ENCODE measurements around the gene ZBTB43. TPM values are rescaled to one million over a fixed set of nuclear protein-coding genes. Genes with fewer than 3 reads are reported as not detected.

The ZBTB43 gene
- total and polyA plus RNA-seq, 10 of the 15 experiments (the other 5 are each of a cell fraction or from before 2014, with no cell fraction given): 2.4 to 19.3 (median 8.7) TPM

DNA sequence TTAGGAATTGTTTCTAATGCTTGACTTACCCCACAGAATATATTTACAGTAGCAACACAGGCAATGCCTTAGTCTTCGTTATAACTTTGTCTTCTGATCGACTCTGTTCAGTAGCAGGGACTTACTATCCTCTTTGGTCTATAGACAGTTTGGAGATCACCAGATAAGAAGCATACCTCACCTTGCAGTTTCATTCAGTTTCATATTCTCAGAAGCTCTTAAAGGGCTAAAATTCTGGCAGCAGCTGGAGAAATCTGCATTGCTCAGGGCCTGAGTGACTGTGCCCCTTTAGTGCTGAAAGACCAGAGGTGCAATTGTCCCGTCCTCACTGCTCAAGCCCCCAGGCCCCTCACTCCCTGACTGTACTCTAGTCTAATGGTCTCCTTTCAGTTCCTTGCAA is 26.0 kb downstream of the ZBTB43 start (continued):
- TF ChIP-seq IRF4 (IDR thresholded peaks at IDR 0.05; ENCODE audit: low read depth, low read length) (no peak), RCOR1 (conservative IDR thresholded peaks at IDR 0.05; ENCODE audit: low read depth, low read length) (no peak), BACH1 (IDR thresholded peaks at IDR 0.05; ENCODE audit: borderline replicate concordance) (no peak), SREBF1 (IDR thresholded peaks at IDR 0.05; ENCODE audit: low read length) (no peak), MYB (IDR thresholded peaks at IDR 0.05; ENCODE audit: borderline replicate concordance, low read depth, low read length) (no peak)

DNA sequence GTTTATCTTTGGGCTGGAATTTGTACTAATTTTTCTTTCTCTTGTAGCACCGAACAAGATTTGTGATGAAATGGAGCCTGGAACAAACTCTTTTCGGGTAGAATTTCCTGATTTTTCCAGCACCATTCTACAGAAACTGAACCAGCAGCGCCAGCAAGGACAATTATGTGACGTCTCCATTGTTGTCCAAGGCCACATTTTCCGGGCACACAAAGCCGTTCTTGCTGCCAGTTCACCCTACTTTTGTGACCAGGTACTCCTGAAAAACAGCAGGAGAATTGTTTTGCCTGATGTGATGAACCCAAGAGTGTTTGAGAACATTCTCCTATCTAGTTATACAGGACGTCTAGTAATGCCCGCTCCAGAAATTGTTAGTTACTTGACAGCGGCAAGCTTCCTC is 27.6 kb downstream of the ZBTB43 start:
- ChIA-PET SMC1A (ENCODE audit: uncharacterized antibody, unreplicated experiment) (interaction anchor here (1.4 to 3.7 kb wide), 2 partner anchors 12 to 27 kb away, joined by 5 to 16 read pairs; no protein-coding TSS in a partner anchor), RAD21 (ENCODE audit: unreplicated experiment) (no interaction called here), POLR2A (interaction anchor here (1.1 kb wide), 1 partner anchor 28 kb away, joined by 3 read pairs; the partner anchor contains the start of gene ZBTB43), CTCF (no interaction called here)
- WGBS (ENCODE audit: insufficient coverage, insufficient replicate concordance, low lambda C conversion rate, missing lambda C conversion rate): 98% methylated on average over 9 of the region's 9 CpGs
- Histone ChIP-seq H3K9ac (ENCODE audit: control insufficient read depth, insufficient read depth, low read length) (no peak overlapping the region), H3K4me2 (ENCODE audit: control insufficient read depth, insufficient read depth) (no peak overlapping the region), H3K4me3 (no peak overlapping the region), H4K20me1 (ENCODE audit: control insufficient read depth, insufficient read depth) (no peaks in the 10 kb centered on the region; the same call in none of the 2 replicates), H3K9me3 (replicated peaks; ENCODE audit: control insufficient read depth, insufficient read depth, low read length) (no peaks in the 10 kb centered on the region), H3K27ac (ENCODE audit: control insufficient read depth, insufficient read depth) (no peak overlapping the region), H2AFZ (ENCODE audit: control insufficient read depth, low read depth, low read length) (no peak overlapping the region), H3K27me3 (replicated peaks in 1 of 2; ENCODE audit: control insufficient read depth in 2 of 2, insufficient read depth in 2 of 2, low read length in 1 of 2) (no peaks in the 10 kb centered on the region), H3K79me2 (ENCODE audit: control insufficient read depth, insufficient read depth, low read length) (peaks cover 22% of the 10 kb centered on the region), H3K4me1 (ENCODE audit: control insufficient read depth, insufficient read depth, low read length) (peaks cover 36% of the 10 kb centered on the region), H3K36me3 (ENCODE audit: control insufficient read depth in 2 of 2, insufficient read depth in 2 of 2, low read length in 1 of 2) (peaks cover 7 to 22% of the 10 kb centered on the region in 2 experiments)
- TF ChIP-seq SREBF1 (IDR thresholded peaks at IDR 0.05; ENCODE audit: low read length): no peak
- TF ChIP-seq SPI1 (IDR thresholded peaks at IDR 0.05; ENCODE audit: borderline replicate concordance, insufficient read depth, low read depth, low read length): no peak
- no peak for TF ChIP-seq POLR2A (IDR thresholded peaks at IDR 0.05; ENCODE audit: low read depth, low read length)
- TF ChIP-seq, protein P1, sequence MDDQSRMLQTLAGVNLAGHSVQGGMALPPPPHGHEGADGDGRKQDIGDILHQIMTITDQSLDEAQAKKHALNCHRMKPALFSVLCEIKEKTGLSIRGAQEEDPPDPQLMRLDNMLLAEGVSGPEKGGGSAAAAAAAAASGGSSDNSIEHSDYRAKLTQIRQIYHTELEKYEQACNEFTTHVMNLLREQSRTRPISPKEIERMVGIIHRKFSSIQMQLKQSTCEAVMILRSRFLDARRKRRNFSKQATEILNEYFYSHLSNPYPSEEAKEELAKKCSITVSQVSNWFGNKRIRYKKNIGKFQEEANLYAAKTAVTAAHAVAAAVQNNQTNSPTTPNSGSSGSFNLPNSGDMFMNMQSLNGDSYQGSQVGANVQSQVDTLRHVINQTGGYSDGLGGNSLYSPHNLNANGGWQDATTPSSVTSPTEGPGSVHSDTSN (IDR thresholded peaks at IDR 0.05; ENCODE audit: insufficient replicate concordance, low read depth, low read length): no peak
- no peak for TF ChIP-seq PAX5 (IDR thresholded peaks at IDR 0.05; ENCODE audit: borderline replicate concordance, low read depth, low read length)
- TF ChIP-seq KDM1A (IDR thresholded peaks at IDR 0.05; ENCODE audit: borderline replicate concordance): no peak
- no peak for TF ChIP-seq NFYA (IDR thresholded peaks at IDR 0.05; ENCODE audit: borderline replicate concordance, low read depth, low read length)
- TF ChIP-seq TCF7 (IDR thresholded peaks at IDR 0.05; ENCODE audit: borderline replicate concordance): no peak
- no peak for TF ChIP-seq TCF12 (IDR thresholded peaks at IDR 0.05; ENCODE audit: low read depth, low read length)
- TF ChIP-seq, protein P2, sequence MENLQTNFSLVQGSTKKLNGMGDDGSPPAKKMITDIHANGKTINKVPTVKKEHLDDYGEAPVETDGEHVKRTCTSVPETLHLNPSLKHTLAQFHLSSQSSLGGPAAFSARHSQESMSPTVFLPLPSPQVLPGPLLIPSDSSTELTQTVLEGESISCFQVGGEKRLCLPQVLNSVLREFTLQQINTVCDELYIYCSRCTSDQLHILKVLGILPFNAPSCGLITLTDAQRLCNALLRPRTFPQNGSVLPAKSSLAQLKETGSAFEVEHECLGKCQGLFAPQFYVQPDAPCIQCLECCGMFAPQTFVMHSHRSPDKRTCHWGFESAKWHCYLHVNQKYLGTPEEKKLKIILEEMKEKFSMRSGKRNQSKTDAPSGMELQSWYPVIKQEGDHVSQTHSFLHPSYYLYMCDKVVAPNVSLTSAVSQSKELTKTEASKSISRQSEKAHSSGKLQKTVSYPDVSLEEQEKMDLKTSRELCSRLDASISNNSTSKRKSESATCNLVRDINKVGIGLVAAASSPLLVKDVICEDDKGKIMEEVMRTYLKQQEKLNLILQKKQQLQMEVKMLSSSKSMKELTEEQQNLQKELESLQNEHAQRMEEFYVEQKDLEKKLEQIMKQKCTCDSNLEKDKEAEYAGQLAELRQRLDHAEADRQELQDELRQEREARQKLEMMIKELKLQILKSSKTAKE (IDR thresholded peaks at IDR 0.05; ENCODE audit: low read depth, poor library complexity, severe bottlenecking): no peak
- no peak for TF ChIP-seq BMI1 (IDR thresholded peaks at IDR 0.05; ENCODE audit: borderline replicate concordance)
- no peak for TF ChIP-seq PML (IDR thresholded peaks at IDR 0.05; ENCODE audit: low read length)
- no peak for TF ChIP-seq CHD2 (IDR thresholded peaks at IDR 0.05; ENCODE audit: borderline replicate concordance, low read depth, low read length)
- no peak for TF ChIP-seq CREB1 (IDR thresholded peaks at IDR 0.05; ENCODE audit: low read depth)
- in situ Hi-C loops (cut with MboI) (no loop called here), intact Hi-C loops (cut with micrococcal nuclease; ENCODE audit: unreplicated experiment) (no loop called here)
- FAIRE-seq: no peak
- no TSS peak for BruUV-seq (replicated peaks)
- no peak for DNase-seq (ENCODE audit: low read depth, low spot score)
- no peak for ATAC-seq
